Cardiac muscle cell (in vitro differentiated cells and primary cell): ENCODE measurements around the gene XCR1. TPM values are rescaled to one million over a fixed set of nuclear protein-coding genes. Genes with fewer than 3 reads are reported as not detected.

Source experiments
- DNase-seq, 2 donors: peaks; one replicate each; pipeline versions ENCODE4 v3.0.0 to v3.0.0-alpha.2; 2010 to 2017; ENCODE audit warnings: low read depth in 1 of 2, low spot score in 1 of 2
- H3K27ac ChIP-seq: fragments of 200-600 bp; sonication (generic); 2 replicates; pipeline ENCODE4 v1.5.1; 2016
- H3K27me3 ChIP-seq: fragments of 200-600 bp; sonication (generic); 2 replicates; pipeline ENCODE4 v1.6.0; 2016; ENCODE audit warnings: control low read depth
- H3K36me3 ChIP-seq: fragments of 200-600 bp; sonication (generic); 2 replicates; pipeline ENCODE4 v1.5.1; 2016; ENCODE audit warnings: control low read depth
- H3K4me1 ChIP-seq: fragments of 200-600 bp; sonication (generic); 2 replicates; pipeline ENCODE4 v1.8.1; 2017; ENCODE audit warnings: low read depth, mild to moderate bottlenecking, mixed run types
- H3K4me3 ChIP-seq: fragments of 200-600 bp; sonication (generic); 2 replicates; pipeline ENCODE4 v1.5.1; 2016; ENCODE audit warnings: mild to moderate bottlenecking
- H3K9me3 ChIP-seq: fragments of 200-600 bp; sonication (generic); 2 replicates; pipeline ENCODE4 v1.5.1; 2017; ENCODE audit warnings: low read depth, mild to moderate bottlenecking, control low read depth
- polyA plus RNA-seq: library from polyadenylated mRNA; unstranded; fragments of >200 nt; fragmentation: Nextera tagmentation; extraction: Ambion mirVana; gene quantifications from 2 replicates; pipeline ENCODE4 v1.2.1, GENCODE V29; 2016
- total RNA-seq: library from RNA; depleted of rRNA; stranded (reverse); fragments of >200 nt; gene quantifications from 2 replicates; pipeline ENCODE4 v1.2.3, GENCODE V29; 2016
- TF ChIP-seq, protein P1 (sequence below): IDR thresholded peaks from 2 replicates; pipeline ENCODE4 v1.5.1; 2012; ENCODE audit warnings: low read depth, mild to moderate bottlenecking, low read length

XCR1 gene
- total and polyA plus RNA-seq, 2 experiments from 2014 or later: not detected

DNA sequence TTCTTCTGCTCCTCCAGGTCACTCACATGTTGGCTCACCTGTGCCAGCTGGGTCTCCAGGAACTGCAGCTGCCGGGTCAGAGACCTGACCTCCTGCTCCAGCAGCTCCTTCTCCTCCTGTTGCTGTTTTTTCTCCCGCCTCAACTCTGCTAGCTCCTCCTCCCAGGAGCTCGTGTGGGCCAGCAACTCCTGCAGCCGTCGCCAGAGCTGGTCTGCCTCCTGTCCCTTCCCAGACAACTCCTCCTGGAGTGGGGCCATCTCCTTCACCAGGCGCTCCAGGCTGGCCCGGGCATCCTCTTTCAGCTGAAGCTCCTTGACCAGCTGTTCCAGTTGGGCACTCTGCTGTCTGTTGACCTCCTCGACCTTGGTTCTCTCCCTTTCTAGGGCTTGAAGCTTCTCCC lies 59.6 kb downstream of the XCR1 start:
- TF ChIP-seq, protein P1, sequence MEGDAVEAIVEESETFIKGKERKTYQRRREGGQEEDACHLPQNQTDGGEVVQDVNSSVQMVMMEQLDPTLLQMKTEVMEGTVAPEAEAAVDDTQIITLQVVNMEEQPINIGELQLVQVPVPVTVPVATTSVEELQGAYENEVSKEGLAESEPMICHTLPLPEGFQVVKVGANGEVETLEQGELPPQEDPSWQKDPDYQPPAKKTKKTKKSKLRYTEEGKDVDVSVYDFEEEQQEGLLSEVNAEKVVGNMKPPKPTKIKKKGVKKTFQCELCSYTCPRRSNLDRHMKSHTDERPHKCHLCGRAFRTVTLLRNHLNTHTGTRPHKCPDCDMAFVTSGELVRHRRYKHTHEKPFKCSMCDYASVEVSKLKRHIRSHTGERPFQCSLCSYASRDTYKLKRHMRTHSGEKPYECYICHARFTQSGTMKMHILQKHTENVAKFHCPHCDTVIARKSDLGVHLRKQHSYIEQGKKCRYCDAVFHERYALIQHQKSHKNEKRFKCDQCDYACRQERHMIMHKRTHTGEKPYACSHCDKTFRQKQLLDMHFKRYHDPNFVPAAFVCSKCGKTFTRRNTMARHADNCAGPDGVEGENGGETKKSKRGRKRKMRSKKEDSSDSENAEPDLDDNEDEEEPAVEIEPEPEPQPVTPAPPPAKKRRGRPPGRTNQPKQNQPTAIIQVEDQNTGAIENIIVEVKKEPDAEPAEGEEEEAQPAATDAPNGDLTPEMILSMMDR: no peak
- Histone ChIP-seq H3K4me1 (no peaks in the 10 kb centered on the region), H3K36me3 (peaks cover 65% of the 10 kb centered on the region), H3K27ac (no peak overlapping the region), H3K9me3 (no peaks in the 10 kb centered on the region), H3K27me3 (no peaks in the 10 kb centered on the region), H3K4me3 (no peak overlapping the region)
- no peak for DNase-seq

Other genes starting within 250 kb of the XCR1 start
- 0.14 and 0.39 TPM in 2 replicates for gene SLC6A20, start 230.9 kb downstream of the XCR1 start, total RNA-seq
- 0.20 TPM in 1 of 2 replicates, not detected in the other for gene SLC6A20, start 230.9 kb downstream of the XCR1 start, polyA plus RNA-seq
- gene LZTFL1, start 185.4 kb downstream of the XCR1 start, total RNA-seq: 26.4 and 30.2 TPM in 2 replicates
- gene LZTFL1, start 185.4 kb downstream of the XCR1 start, polyA plus RNA-seq: 21.7 and 26.0 TPM in 2 replicates
- 0.21 and 0.27 TPM in 2 replicates for gene CCR9, start 140.9 kb downstream of the XCR1 start, total RNA-seq
- gene CCR9, start 140.9 kb downstream of the XCR1 start, polyA plus RNA-seq: 0.22 and 0.71 TPM in 2 replicates
- not detected in 2 replicates for gene CXCR6, start 84.0 kb downstream of the XCR1 start, total RNA-seq
- gene CXCR6, start 84.0 kb downstream of the XCR1 start, polyA plus RNA-seq: 0.06 TPM in 1 of 2 replicates, not detected in the other
- 14.8 and 27.5 TPM in 2 replicates for gene FYCO1, start 31.7 kb downstream of the XCR1 start, total RNA-seq
- gene FYCO1, start 31.7 kb downstream of the XCR1 start, polyA plus RNA-seq: 8.1 and 11.5 TPM in 2 replicates
- 0.07 TPM in 1 of 2 replicates, not detected in the other for gene CCR1, start 180.8 kb upstream of the XCR1 start, total RNA-seq
- not detected in 2 replicates for gene CCR1, start 180.8 kb upstream of the XCR1 start, polyA plus RNA-seq
- not detected in 2 replicates for gene CCR3, start 215.0 kb upstream of the XCR1 start, total RNA-seq
- not detected in 2 replicates for gene CCR3, start 215.0 kb upstream of the XCR1 start, polyA plus RNA-seq